NCI-H1105 (cell line): ENCODE data around the gene SH2D4B.

Source experiments
- DNase-seq: peaks from one replicate; lab custom pipeline; 2025; lab: John Stamatoyannopoulos, UW

Gene SH2D4B

GRCh38 chr10:80596391-80597257, 58.9 kb downstream of the SH2D4B start:
- no peak for DNase-seq

GRCh38 chr10:80598084-80598798, 60.5 kb downstream of the SH2D4B start:
- DNase-seq = no peak

DNA sequence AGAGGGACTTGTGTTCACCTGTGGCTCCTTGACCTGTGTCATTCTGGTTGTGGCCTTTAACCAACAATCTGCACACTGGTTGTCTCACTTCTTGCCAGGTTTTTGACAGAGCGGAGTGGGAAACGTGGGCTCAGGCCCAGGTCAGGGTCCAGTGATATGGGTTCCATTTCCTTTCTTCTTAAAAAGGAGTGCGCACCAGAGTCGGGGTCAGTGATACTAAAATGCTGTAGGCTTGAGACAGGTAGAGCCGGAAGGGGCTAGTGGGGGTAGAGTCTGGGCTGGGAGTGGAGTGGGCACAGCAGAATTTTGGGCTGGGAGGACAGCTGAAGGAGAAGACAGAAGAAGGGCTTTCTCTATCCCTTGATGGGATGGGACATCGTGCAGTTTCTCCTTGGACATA, 61.2 kb downstream of the SH2D4B start:
- no peak for DNase-seq

- DNase-seq = no peak
Measured at GRCh38 chr10:80599424-80599847, 61.7 kb downstream of the SH2D4B start.

DNA sequence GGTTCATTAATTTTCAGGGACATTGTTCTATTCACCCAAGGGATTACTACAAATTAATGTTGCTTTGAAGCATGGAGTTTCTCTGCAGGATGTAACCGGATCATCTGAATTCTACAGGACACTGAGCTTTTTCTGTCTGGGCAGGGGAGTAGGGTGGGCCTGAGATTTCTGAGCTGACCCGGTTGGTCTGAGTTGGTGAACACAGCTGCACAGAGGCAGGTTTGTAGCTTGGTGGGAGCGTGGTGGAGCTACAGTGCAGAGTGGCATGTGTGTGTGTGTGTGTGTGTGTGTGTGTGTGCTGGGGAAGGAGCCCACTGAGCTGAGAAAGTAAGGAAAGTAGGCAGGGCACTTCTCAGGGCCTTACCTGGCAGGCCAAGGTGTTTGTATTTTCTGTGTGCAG, 62.6 kb downstream of the SH2D4B start:
- DNase-seq = no peak

DNA sequence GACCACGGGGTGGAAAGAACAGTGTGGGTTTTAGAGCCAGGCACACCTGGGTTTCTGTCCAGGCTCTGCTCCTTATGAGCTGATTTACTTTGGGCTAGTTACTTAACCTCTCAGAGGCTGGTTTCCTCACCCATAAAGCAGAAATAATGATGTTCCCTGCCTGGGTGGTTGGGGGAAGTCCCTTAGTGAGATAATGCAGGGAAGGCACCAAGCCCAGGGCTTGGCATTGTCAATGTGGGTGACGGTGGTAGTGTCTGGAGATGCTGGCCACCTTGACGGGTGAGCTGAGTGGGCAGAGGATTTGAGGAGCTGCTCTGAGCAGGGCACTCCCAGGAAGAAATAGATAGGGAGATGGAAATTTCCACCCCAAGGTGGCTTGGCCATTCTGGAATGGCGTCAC, 65.2 kb downstream of the SH2D4B start:
- DNase-seq = no peak

DNA sequence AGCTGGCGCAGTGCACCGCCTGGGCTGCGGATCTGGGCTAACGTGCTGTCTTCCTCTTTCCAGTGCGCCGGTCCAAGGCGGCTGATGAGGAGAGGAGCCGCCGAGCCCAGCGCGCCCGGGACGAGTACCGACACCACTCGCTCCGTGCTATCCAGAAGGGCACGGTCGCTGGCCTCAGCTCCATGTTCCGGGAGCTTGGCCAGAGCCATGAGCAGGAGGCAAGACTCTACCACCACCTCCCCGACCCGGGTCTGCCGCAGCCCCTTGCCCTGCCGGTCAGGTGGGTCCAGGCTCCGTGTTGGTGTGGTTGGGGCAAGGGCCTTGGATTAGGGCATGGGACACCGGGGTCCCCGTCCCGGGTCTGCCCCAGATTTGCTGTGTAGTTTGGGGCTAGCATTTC, 65.8 kb downstream of the SH2D4B start:
- no peak for DNase-seq

DNA sequence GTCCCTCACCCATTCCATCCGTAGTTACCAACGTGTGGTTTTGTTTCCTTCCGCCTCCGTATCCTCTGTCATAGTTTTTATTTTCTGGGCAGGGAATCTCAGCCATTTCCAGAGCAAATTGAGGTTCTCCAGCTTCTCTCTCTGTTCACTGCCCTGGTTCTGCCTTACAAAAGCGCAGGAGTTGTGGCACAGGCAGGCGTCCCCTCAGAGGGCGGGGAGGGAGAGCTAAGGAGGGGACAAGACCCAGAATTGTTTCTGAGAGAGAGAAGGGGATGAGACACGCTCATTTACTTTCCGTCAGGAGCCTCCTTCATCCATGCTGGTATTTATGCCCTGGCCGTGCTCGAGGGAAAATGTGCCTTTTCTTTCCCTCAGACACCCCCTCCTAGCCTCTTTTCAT, 71.0 kb downstream of the SH2D4B start:
- no peak for DNase-seq

GRCh38 chr10:80609331-80609730, 71.6 kb downstream of the SH2D4B start:
- DNase-seq = no peak

- DNase-seq = no peak
Measured at GRCh38 chr10:80611481-80612185, 73.9 kb downstream of the SH2D4B start.

DNA sequence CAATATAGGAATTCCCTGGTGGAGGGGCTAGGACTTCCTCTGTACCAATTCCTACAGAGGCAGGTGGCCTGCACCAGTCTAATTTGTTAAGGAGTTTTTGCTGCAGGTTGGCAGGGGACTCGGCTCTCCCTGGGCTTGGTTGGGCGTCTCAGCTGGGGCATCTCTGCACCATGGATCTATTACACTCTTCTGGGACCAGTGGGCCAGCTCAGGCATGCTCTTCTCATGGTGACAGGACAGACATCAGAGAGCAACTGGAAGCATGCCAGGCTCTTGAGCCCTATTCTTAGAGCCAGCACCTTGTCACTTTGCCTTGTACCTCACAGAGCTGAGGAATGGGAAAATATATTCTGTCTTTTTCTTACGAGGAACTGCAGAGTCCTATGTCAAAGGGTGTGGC, 74.6 kb downstream of the SH2D4B start:
- DNase-seq = peak; percentile 66

- DNase-seq = no peak
Measured at GRCh38 chr10:80613466-80614170, 75.9 kb downstream of the SH2D4B start.

DNA sequence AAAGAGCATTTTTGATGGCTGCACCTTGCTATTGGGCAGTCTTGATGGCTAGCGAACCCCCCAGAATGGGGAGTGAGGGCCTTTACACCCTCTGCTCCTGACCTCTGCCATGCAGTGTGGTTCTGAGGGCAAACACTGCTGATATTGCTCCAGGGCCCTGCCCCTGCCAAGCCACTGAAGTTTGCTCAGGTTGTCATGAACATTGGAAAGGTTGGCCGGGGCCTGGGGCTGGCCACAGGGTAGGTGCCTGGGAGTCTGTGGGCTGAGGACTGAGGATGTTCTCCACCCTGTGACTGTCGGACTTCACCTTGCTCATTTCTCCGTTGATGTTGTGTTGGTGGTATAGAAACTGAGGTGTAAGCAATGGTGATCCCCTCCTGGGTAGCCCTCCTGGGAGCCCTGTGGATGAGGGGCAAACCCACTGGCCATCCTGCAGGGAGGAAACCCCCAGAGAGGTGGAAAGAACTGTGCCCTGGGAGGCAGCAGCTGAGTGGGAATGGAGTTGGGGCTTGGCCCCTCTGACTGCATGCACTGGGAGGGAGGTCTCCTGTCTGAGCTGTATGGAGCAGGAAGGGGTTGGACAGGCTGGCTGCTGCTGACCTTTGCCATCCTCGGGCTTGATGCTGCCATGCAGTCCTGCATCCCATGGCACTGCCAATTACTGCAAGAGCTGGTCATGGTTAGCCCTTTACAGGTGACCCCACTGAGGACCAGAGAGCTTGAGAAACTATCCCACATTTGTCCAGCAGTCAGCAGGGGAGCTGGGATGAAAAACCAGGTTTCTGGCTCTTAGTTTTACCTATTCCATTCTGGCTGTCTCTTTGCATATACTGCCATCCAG, 77.1 kb downstream of the SH2D4B start:
- DNase-seq = no peak

DNA sequence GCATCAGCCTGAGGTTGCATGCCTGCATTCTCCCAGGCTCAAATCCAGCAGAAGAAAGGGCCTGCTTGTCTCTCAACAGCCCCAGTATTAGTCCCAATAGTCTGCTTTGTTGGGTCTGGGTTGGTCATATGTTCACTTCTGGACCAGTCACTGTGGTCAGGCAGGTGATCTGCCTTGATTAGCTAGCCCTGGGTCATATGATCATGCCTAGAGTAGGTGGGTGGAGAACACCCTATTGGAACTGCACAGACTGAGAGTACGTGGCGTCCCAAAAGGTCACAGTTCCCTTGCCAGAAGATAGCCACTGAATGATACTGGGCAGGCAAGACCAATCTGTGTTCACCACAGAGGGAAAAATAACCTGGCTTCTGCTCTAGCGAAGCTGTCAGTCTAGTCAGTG, 80.1 kb downstream of the SH2D4B start:
- no peak for DNase-seq

DNA sequence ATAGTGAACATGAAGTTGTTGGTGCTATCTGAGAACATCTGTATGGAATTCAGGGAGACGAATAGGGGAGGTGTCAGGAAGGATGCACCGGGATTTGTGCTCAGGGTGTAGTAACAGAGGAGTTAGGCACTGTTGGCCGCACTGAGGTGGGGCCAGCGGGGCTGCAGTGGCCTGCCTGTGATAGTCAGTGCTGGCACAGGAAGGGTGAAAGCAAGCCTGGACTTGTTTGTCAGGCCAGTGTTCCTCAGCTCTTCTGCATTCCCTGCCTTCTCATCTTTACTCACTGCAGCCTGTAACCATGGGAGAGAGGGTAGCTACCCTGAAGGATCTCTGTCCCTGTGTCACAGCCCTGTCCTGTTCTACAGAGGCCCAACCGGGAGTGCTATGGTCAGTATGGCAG, 81.3 kb downstream of the SH2D4B start:
- no peak for DNase-seq

- DNase-seq = no peak
Measured at GRCh38 chr10:80622153-80622552, 84.5 kb downstream of the SH2D4B start.

GRCh38 chr10:80630324-80630723, 92.6 kb downstream of the SH2D4B start:
- no peak for DNase-seq

DNA sequence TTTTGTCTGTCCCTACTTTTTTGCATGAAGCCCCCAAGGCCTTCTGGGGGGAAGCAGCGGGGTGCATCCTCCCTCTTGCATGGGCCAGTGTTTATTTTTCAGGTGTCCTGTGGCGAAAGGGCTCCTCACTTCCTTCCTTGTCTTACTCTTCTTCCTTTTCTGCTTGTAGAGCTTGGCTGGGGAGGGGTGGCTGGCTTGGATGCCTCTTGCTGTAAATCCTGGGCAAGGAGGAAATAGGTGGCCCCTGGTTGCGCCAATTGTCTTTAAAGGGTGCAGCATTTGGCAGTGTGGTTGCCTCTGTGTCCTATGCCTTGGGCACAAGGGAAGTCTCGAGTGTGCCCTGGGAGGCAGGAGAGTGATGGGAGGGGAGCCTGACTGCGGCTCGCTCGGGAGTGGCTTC, 95.0 kb downstream of the SH2D4B start:
- no peak for DNase-seq

GRCh38 chr10:80633383-80633860, 95.7 kb downstream of the SH2D4B start:
- no peak for DNase-seq

GRCh38 chr10:80633910-80634309, 96.2 kb downstream of the SH2D4B start:
- DNase-seq = no peak

DNA sequence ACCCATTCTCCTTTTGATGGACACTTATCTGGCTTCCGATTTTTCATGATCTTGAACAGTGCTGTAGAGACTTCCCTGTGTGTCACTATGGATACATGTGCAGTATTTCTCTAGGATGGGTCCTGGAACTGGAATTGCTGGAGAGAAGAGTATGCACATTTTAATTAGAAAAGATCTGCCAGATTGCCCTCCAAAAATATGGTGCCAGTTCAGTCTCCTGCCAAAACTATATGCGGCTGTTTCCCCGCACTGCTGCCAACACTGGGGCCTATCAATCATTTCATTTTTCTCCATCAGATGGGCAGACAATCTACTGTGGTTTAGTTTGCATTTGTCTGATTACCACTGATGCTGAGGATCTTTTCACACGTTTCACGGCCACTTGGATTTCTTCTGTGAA, 105.0 kb downstream of the SH2D4B start:
- DNase-seq = no peak
